DLD1 (cell line): Measurements from ENCODE around the gene GLA.

Experiments used
- in situ Hi-C: cut with HindIII; loops from 2 replicates; pipeline ENCODE4 v1.10.0; 2017; ENCODE audit warnings: low sequenced_read_pairs

GLA gene

GRCh38 chrX:101398694-101399093 lies 9.0 kb downstream of the GLA start:
- in situ Hi-C loops: no loop called here

GRCh38 chrX:101397779-101398178 lies 9.9 kb downstream of the GLA start:
- in situ Hi-C loops: no loop called here

GRCh38 chrX:101395789-101396188 lies 11.9 kb downstream of the GLA start:
- in situ Hi-C loops: no loop called here

GRCh38 chrX:101394372-101394771 lies 13.4 kb downstream of the GLA start:
- in situ Hi-C loops: no loop called here

- in situ Hi-C loops: no loop called here
These were observed 14.0 kb downstream of the GLA start for GRCh38 chrX:101393530-101394305.

GRCh38 chrX:101391831-101392230 lies 15.9 kb downstream of the GLA start:
- in situ Hi-C loops: no loop called here

GRCh38 chrX:101390664-101391525 lies 16.8 kb downstream of the GLA start, which contains the start of gene RPL36A:
TSS of gene RPL36A (plus strand) at chrX:101391011. CDS start at chrX:101391044, 33 bp downstream.
- in situ Hi-C loops: no loop called here

- in situ Hi-C loops: no loop called here
These were observed 19.1 kb downstream of the GLA start for GRCh38 chrX:101388604-101389003.

- in situ Hi-C loops: no loop called here
These were observed 21.2 kb downstream of the GLA start for GRCh38 chrX:101386542-101386885.

GRCh38 chrX:101385795-101386541 lies 21.8 kb downstream of the GLA start, which contains the start of gene BTK:
TSS of gene BTK (minus strand) at chrX:101386191. CDS start at chrX:101375284, 10,907 bp downstream.
- in situ Hi-C loops: no loop called here

GRCh38 chrX:101385026-101385684 lies 22.6 kb downstream of the GLA start:
- in situ Hi-C loops: no loop called here

GRCh38 chrX:101383679-101384205 lies 24.0 kb downstream of the GLA start:
- in situ Hi-C loops: no loop called here

GRCh38 chrX:101377547-101377946 lies 30.2 kb downstream of the GLA start:
- in situ Hi-C loops: no loop called here

GRCh38 chrX:101370888-101371504 lies 36.7 kb downstream of the GLA start:
- in situ Hi-C loops: no loop called here

GRCh38 chrX:101369687-101370086 lies 38.0 kb downstream of the GLA start:
- in situ Hi-C loops: no loop called here

- in situ Hi-C loops: no loop called here
These were observed 38.9 kb downstream of the GLA start for GRCh38 chrX:101368800-101369199.

- in situ Hi-C loops: no loop called here
These were observed 42.4 kb downstream of the GLA start for GRCh38 chrX:101365301-101365795.

- in situ Hi-C loops: no loop called here
These were observed 45.0 kb downstream of the GLA start for GRCh38 chrX:101362757-101363156.

GRCh38 chrX:101362116-101362515 lies 45.6 kb downstream of the GLA start:
- in situ Hi-C loops: no loop called here

- in situ Hi-C loops: no loop called here
These were observed 47.3 kb downstream of the GLA start for GRCh38 chrX:101360390-101360789.
